Memory B cell (primary cell): ENCODE results near the gene BCAS1.
"Not testable (repeated sequence)": the region's sequence is repeated elsewhere in the genome, so short reads cannot be mapped to it uniquely, and the experiment has no call there.

Source experiments
- ATAC-seq: fragments of 150-1000 bp; cut with Tn5 transposase; 2 replicates; pipeline ENCODE4 v1.10.0; 2021; ENCODE audit warnings: low read depth, mild to moderate bottlenecking, moderate library complexity
- DNase-seq, 2 donors: peaks; one replicate each; pipeline ENCODE4 v3.0.0; 2022; ENCODE audit warnings: low spot score in 2 of 2
- H3K27ac Mint-ChIP-seq: one replicate; pipeline ENCODE4 v1.8.0; 2022; ENCODE audit warnings: mild to moderate bottlenecking, moderate library complexity, mixed read lengths
- H3K27me3 Mint-ChIP-seq: one replicate; pipeline ENCODE4 v1.8.0; 2022; ENCODE audit warnings: mixed read lengths
- H3K36me3 Mint-ChIP-seq: one replicate; pipeline ENCODE4 v1.8.0; 2022; ENCODE audit warnings: mild to moderate bottlenecking, mixed read lengths
- H3K4me1 Mint-ChIP-seq: one replicate; pipeline ENCODE4 v1.8.0; 2022; ENCODE audit warnings: mixed read lengths
- H3K4me3 Mint-ChIP-seq: one replicate; pipeline ENCODE4 v1.8.0; 2022; ENCODE audit warnings: mild to moderate bottlenecking, moderate library complexity, mixed read lengths
- H3K9me3 Mint-ChIP-seq: one replicate; pipeline ENCODE4 v1.8.0; 2022; ENCODE audit warnings: mixed read lengths

The BCAS1 gene

DNA sequence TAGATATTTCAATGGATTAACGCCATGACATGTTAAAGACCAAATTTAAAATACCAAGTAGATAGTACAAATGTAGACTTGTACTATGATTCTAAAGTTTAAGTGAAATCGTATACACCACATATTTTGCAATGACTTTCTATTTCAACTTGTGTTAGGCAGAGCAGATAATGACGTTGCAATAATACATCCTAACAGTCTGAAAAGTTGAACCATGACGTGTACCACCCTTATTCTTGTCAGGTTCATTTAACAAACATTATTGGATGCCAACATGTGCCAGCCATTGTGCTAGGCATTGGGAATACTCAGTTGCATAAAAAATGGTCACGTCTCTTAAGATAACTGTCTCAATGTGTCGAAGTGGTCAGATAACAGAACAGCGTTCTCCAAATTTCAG, 50.0 kb downstream of the BCAS1 start:
- H3K4me3 Mint-ChIP-seq = no peak overlapping the region
- ATAC-seq = no peak
- H3K9me3 Mint-ChIP-seq = no peaks in the 10 kb centered on the region
- DNase-seq = no peak
- no peaks in the 10 kb centered on the region for H3K27me3 Mint-ChIP-seq
- H3K36me3 Mint-ChIP-seq = peaks cover 5% of the 10 kb centered on the region
- H3K27ac Mint-ChIP-seq = no peak overlapping the region
- H3K4me1 Mint-ChIP-seq = peaks cover 16% of the 10 kb centered on the region

- DNase-seq = no peak
- peaks cover 16% of the 10 kb centered on the region for H3K4me1 Mint-ChIP-seq
- no peak overlapping the region for H3K4me3 Mint-ChIP-seq
- H3K27ac Mint-ChIP-seq = no peak overlapping the region
- H3K27me3 Mint-ChIP-seq = no peaks in the 10 kb centered on the region
- ATAC-seq = no peak
- no peaks in the 10 kb centered on the region for H3K9me3 Mint-ChIP-seq
- peaks cover 5% of the 10 kb centered on the region for H3K36me3 Mint-ChIP-seq
These were observed 50.8 kb downstream of the BCAS1 start for GRCh38 chr20:54019585-54019984.

DNA sequence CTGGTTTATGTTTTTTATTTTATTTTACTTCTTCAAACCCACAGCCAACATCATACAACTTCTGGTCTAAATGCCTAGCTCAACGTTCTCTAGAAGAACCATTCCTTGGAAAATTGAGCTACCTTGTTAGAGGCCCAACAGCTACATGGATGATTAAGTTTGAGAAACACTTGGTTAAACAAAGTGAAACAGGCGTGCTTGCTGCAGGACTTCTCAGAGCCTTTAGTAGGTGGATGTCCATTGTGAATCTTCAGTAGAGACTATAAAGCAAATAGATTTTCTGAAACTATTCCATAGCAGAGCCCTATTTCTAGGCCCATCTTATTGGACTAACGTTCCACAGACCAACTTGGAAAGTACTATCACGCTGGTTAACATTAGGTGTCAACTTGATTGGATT, 51.3 kb downstream of the BCAS1 start:
- no peak overlapping the region for H3K27ac Mint-ChIP-seq
- no peak overlapping the region for H3K4me3 Mint-ChIP-seq
- H3K4me1 Mint-ChIP-seq = peaks cover 16% of the 10 kb centered on the region
- no peak for DNase-seq
- H3K27me3 Mint-ChIP-seq = no peaks in the 10 kb centered on the region
- ATAC-seq = no peak
- peaks cover under 1% of the 10 kb centered on the region for H3K36me3 Mint-ChIP-seq
- no peaks in the 10 kb centered on the region for H3K9me3 Mint-ChIP-seq

GRCh38 chr20:54017846-54018245, 52.5 kb downstream of the BCAS1 start:
- Mint-ChIP-seq H3K4me3 (peak overlapping the region; percentile 72), H3K27me3 (no peaks in the 10 kb centered on the region), H3K4me1 (peaks cover 16% of the 10 kb centered on the region), H3K36me3 (no peaks in the 10 kb centered on the region), H3K27ac (peak overlapping the region; percentile 51), H3K9me3 (no peaks in the 10 kb centered on the region)
- peak; percentile 92 for ATAC-seq
- DNase-seq = peak in 1 of 2 donors; percentile 49

GRCh38 chr20:54015496-54015895, 54.9 kb downstream of the BCAS1 start:
- DNase-seq (no peak), ATAC-seq (no peak)
- H3K9me3 Mint-ChIP-seq = no peaks in the 10 kb centered on the region
- H3K36me3 Mint-ChIP-seq = no peaks in the 10 kb centered on the region
- H3K27ac Mint-ChIP-seq = no peak overlapping the region
- no peak overlapping the region for H3K4me3 Mint-ChIP-seq
- H3K4me1 Mint-ChIP-seq = peaks cover 16% of the 10 kb centered on the region
- H3K27me3 Mint-ChIP-seq = no peaks in the 10 kb centered on the region

GRCh38 chr20:54014293-54014926, 56.0 kb downstream of the BCAS1 start:
- DNase-seq (no peak), ATAC-seq (no peak)
- Mint-ChIP-seq H3K4me3 (no peak overlapping the region), H3K27ac (no peak overlapping the region), H3K4me1 (peaks cover 15% of the 10 kb centered on the region), H3K27me3 (no peaks in the 10 kb centered on the region), H3K36me3 (no peaks in the 10 kb centered on the region), H3K9me3 (no peaks in the 10 kb centered on the region)

GRCh38 chr20:54013471-54013870, 56.9 kb downstream of the BCAS1 start:
- H3K27ac Mint-ChIP-seq = no peak overlapping the region
- no peaks in the 10 kb centered on the region for H3K9me3 Mint-ChIP-seq
- no peak overlapping the region for H3K4me3 Mint-ChIP-seq
- H3K36me3 Mint-ChIP-seq = no peaks in the 10 kb centered on the region
- DNase-seq (no peak), ATAC-seq (no peak)
- no peaks in the 10 kb centered on the region for H3K27me3 Mint-ChIP-seq
- peaks cover 14% of the 10 kb centered on the region for H3K4me1 Mint-ChIP-seq

DNA sequence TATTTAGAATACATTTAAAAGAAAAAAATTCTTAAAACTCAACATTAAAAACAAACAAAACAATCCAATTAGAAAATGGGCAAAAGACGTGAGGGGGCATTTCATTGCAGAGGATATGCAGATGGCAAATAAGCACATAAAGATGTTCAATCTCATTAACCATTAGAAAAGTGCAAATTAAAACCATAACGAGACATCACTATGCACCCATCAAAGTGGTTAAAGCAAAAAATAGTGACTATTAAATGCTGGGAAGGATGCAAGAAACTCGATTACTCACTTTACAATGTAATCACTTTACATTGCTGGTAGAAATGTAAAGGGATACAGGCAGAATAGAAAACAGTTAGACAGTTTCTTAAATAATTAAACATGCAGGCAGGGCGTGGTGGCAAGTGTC, 59.0 kb downstream of the BCAS1 start:
- H3K4me3 Mint-ChIP-seq = no peak overlapping the region
- no peaks in the 10 kb centered on the region for H3K9me3 Mint-ChIP-seq
- H3K27ac Mint-ChIP-seq = no peak overlapping the region
- no peaks in the 10 kb centered on the region for H3K4me1 Mint-ChIP-seq
- ATAC-seq (no peak), DNase-seq (no peak)
- H3K27me3 Mint-ChIP-seq = no peaks in the 10 kb centered on the region
- no peaks in the 10 kb centered on the region for H3K36me3 Mint-ChIP-seq

DNA sequence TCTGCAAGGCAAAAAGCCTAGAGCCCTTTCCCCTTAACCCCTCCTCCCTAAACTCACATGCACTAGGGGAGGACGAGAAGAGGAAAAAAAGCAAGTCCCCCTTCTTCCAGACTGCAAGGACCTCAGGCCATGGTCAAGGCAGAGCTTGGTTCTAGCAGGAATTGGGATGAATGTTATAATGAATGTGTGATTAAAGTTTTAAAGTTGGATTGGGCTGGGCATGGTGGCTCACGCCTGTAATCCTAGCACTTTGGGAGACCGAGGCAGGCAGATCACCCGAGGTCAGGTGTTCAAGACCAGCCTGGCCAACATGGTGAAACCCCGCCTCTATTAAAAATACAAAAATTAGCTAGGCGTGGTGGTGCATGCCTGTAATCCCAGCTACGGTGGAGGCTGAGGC, 64.2 kb downstream of the BCAS1 start:
- ATAC-seq, H3K27ac Mint-ChIP-seq, H3K4me3 Mint-ChIP-seq, DNase-seq, H3K9me3 Mint-ChIP-seq, H3K4me1 Mint-ChIP-seq, H3K27me3 Mint-ChIP-seq: not testable (repeated sequence)
- H3K36me3 Mint-ChIP-seq = peaks cover 15% of the 10 kb centered on the region

- Mint-ChIP-seq H3K4me1 (peaks cover 7% of the 10 kb centered on the region), H3K36me3 (peaks cover 15% of the 10 kb centered on the region), H3K27me3 (peaks cover 5% of the 10 kb centered on the region), H3K9me3 (peaks cover 9% of the 10 kb centered on the region), H3K4me3 (no peak overlapping the region), H3K27ac (no peak overlapping the region)
- ATAC-seq (no peak), DNase-seq (no peak)
These were observed 64.9 kb downstream of the BCAS1 start for GRCh38 chr20:54005524-54005923.

DNA sequence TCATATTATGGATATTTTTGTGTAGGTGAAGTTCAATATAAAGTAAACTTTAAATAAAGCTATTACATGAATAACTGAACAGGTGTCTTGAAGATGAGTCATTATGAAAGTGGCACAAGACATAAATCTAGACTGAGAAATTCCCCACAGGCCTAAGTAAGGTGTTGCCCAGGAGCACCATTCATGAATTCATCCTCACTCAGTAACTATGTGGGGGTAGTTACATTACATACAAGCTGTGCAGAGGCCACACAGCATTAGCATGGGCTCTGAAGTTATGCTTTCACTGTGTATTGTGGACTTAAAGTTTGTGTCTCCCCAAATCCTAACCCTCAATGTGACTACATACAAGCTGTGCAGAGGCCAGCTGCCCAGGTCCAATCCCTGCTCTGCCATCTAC, 65.9 kb downstream of the BCAS1 start:
- ATAC-seq = no peak

DNA sequence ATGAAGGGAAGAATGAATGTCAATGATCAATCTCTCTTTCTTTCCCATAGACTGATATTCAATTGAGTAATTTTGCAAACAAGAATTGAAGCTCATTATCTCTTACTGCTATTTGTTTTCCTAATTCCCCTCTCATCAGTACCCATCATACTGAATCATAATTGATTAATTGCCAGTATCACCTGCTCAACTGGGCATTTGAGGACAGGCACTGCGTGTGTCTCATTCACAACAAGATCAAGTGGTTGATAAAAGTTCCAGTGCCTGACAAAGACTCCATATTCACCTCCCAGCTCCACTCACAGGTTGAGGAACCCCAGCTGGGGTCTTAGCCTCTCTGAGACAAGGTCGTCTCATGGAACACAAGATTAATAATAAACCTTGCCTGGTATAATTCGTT, 67.7 kb downstream of the BCAS1 start:
- Mint-ChIP-seq H3K9me3 (peaks cover 14% of the 10 kb centered on the region), H3K27ac (no peak overlapping the region), H3K4me3 (no peak overlapping the region), H3K27me3 (peaks cover 5% of the 10 kb centered on the region), H3K36me3 (peaks cover 20% of the 10 kb centered on the region), H3K4me1 (peaks cover 7% of the 10 kb centered on the region)
- DNase-seq (no peak), ATAC-seq (no peak)

More for the DNA sequence above, 65.9 kb downstream of the BCAS1 start:
- no peak for DNase-seq
- peaks cover 5% of the 10 kb centered on the region for H3K27me3 Mint-ChIP-seq
- H3K4me3 Mint-ChIP-seq = no peak overlapping the region
- H3K4me1 Mint-ChIP-seq = peaks cover 7% of the 10 kb centered on the region
- H3K9me3 Mint-ChIP-seq = peaks cover 12% of the 10 kb centered on the region
- peaks cover 17% of the 10 kb centered on the region for H3K36me3 Mint-ChIP-seq
- H3K27ac Mint-ChIP-seq = no peak overlapping the region

DNA sequence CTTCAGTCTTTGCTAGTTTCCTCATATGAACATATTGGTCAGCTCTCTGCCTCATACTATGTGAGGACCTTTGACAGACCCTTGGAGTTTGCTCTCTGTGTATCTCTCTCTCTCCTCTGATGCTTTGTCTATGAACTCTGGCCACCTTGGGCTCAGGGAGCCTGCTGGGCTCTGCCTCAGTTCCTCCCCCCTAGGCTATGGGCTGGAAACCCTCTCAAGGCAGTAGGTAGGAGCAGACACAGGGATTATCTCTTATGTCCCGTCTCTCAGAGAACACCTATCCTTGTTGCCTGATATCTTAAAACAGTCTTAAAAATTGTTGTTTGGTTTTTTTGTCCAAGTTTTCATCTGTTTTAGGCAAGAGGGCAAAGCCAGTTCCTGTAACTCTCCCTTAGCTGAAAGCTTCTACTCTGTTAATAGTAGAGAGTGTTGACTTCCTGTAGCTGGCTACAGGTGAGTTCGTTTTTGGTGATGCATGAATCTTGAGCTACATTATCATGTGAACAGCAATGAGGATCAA, 68.3 kb downstream of the BCAS1 start:
- no peak for DNase-seq
- Mint-ChIP-seq H3K4me3 (no peak overlapping the region), H3K27me3 (peaks cover 5% of the 10 kb centered on the region), H3K27ac (no peak overlapping the region), H3K4me1 (peaks cover 7% of the 10 kb centered on the region), H3K36me3 (peaks cover 20% of the 10 kb centered on the region), H3K9me3 (peaks cover 14% of the 10 kb centered on the region)
- no peak for ATAC-seq

DNA sequence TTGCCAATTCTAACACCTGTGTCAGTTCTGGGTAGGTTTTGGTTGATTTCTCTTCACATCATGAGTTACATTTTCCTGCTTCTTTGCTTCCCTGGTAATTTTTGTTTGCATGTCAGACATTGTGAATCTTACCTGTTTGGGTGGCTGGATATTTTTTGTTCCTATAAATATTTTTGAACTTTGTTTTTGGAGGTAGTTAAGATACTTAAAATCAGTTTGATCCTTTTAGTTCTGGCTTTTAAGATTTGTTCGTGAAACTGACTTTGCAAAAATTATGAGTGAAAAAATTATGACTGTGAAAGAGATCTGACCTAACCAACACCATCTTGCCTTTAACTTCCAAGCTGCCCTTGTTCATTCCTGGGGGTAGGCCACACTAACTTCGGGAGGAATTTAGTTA, 69.5 kb downstream of the BCAS1 start:
- Mint-ChIP-seq H3K4me1 (peaks cover 7% of the 10 kb centered on the region), H3K36me3 (peaks cover 20% of the 10 kb centered on the region), H3K9me3 (peaks cover 14% of the 10 kb centered on the region), H3K27me3 (peaks cover 5% of the 10 kb centered on the region), H3K27ac (no peak overlapping the region), H3K4me3 (no peak overlapping the region)
- ATAC-seq = no peak
- no peak for DNase-seq

DNA sequence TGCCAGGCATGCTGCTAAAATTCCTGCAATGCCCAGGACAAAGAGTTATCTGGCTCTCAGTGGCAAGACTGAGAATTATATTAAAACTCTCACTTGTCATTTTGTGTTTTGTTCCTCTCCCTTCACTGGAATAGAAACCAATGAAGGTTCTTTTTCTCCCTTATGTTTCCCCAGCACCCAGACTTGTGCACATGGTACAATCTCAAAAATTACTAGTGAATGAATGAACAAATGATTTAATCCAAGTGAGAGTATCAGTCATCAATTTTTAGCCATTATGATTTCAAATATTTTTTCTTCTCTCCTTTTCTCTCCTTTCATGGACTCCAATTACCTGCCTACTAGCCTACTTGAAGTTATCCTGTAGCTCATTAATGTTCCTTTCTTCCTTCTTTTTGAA, 70.1 kb downstream of the BCAS1 start:
- Mint-ChIP-seq H3K27ac (no peak overlapping the region), H3K4me3 (no peak overlapping the region), H3K9me3 (peaks cover 14% of the 10 kb centered on the region), H3K27me3 (no peaks in the 10 kb centered on the region), H3K4me1 (peaks cover 2% of the 10 kb centered on the region), H3K36me3 (peaks cover 18% of the 10 kb centered on the region)
- no peak for DNase-seq
- no peak for ATAC-seq
